Suppressor macrophage treated with lipopolysaccharide for 1 hour (primary cell): Measurements from ENCODE around the gene RPL18.

Experiments used
- DNase-seq, 3 donors: peaks; one replicate each; pipeline ENCODE4 v3.0.0-alpha.2; 2020 to 2022

The RPL18 gene

GRCh38 chr19:48613024-48613851 lies 5.7 kb downstream of the RPL18 start:
- no peak for DNase-seq

- no peak for DNase-seq
Measured at GRCh38 chr19:48611872-48612271, 7.1 kb downstream of the RPL18 start.

GRCh38 chr19:48609571-48610108 lies 9.3 kb downstream of the RPL18 start:
- no peak for DNase-seq

- DNase-seq: peak; percentile 70 to 83 (median 79)
Measured at GRCh38 chr19:48608798-48609263, 10.1 kb downstream of the RPL18 start.

- DNase-seq: no peak
Measured at GRCh38 chr19:48607359-48607755, 11.6 kb downstream of the RPL18 start.

- DNase-seq: no peak
Measured at GRCh38 chr19:48606463-48607358, 12.3 kb downstream of the RPL18 start, which contains the start of gene SPACA4. SPACA4 (plus strand) TSS chr19:48606742; CDS start chr19:48606979, 237 bp downstream.

- no peak for DNase-seq
Measured at GRCh38 chr19:48603850-48604249, 15.1 kb downstream of the RPL18 start.

GRCh38 chr19:48603449-48603848 lies 15.5 kb downstream of the RPL18 start:
- DNase-seq: no peak

- no peak for DNase-seq
Measured at GRCh38 chr19:48603001-48603400, 16.0 kb downstream of the RPL18 start.

- DNase-seq: no peak
Measured at GRCh38 chr19:48600679-48601417, 18.1 kb downstream of the RPL18 start.

- no peak for DNase-seq
Measured at GRCh38 chr19:48598996-48599700, 19.8 kb downstream of the RPL18 start.

- DNase-seq: peak in 2 of 3 donors; percentile 27 to 31
Measured at GRCh38 chr19:48596679-48597465, 22.1 kb downstream of the RPL18 start.

- no peak for DNase-seq
Measured at GRCh38 chr19:48596237-48596636, 22.7 kb downstream of the RPL18 start.

- DNase-seq: no peak
Measured at GRCh38 chr19:48595833-48596232, 23.1 kb downstream of the RPL18 start.

GRCh38 chr19:48595171-48595570 lies 23.8 kb downstream of the RPL18 start:
- no peak for DNase-seq

- peak; percentile 27 to 48 (median 30) for DNase-seq
Measured at GRCh38 chr19:48591021-48591420, 28.0 kb downstream of the RPL18 start.

- DNase-seq: peak; percentile 88 to 95 (median 91)
Measured at GRCh38 chr19:48588670-48589401, 30.1 kb downstream of the RPL18 start.

- DNase-seq: no peak
Measured at GRCh38 chr19:48587387-48587786, 31.6 kb downstream of the RPL18 start.

- DNase-seq: no peak
Measured at GRCh38 chr19:48582168-48582567, 36.8 kb downstream of the RPL18 start.

GRCh38 chr19:48578891-48579290 lies 40.1 kb downstream of the RPL18 start:
- DNase-seq: no peak
